ENCODE data around the gene ATP8A2. TPM values are rescaled to one million over a fixed set of nuclear protein-coding genes. Genes with fewer than 3 reads are reported as not detected.

The ATP8A2 gene
- total and polyA plus RNA-seq, 9 of the 15 experiments (the other 6 are each of a cell fraction or from before 2014, with no cell fraction given) = under 0.01 to 0.33 (median 0.06) TPM; not detected in 4

DNA sequence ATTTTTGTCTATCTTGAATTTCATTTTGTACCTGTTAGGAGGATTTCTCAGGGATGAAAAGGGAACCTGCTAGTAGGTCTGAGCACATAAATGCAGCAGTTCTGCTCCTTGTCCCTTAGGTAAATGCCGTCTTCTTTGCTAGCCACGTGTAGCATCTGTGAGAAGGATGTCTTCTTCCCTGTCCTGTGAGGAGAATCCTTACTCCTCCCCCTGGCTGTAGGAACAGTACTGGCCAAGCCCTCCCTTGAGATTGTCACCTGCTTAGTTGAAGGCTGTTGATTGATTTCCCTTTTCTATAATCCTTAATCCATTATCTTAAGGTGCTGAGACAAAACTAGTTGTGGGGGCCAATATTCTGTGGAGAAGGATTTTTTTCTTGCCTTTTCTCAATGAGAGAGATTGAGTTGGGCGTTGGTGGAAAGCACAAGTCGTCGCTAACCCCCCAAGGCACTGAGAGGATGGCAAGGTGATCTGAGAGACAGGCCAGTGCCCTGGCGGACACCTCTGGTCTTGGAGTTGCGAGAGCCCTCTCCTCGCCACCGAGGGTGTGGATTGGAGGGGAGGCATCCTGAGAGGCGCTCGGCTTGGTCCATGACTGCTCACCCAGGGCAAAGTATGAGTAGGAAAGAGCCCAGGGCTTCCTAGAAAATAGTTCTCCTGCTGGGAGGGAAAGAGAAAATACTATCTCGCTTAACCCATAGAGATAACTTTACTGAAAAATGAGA lies 216.7 kb downstream of the ATP8A2 start:
- no peaks in the 10 kb centered on the region for H3K9me3 ChIP-seq (replicated peaks; ENCODE audit: control insufficient read depth, insufficient read depth, low read depth, low read length)
- H2AFZ ChIP-seq (ENCODE audit: low read depth, low read length) = no peak overlapping the region
- FAIRE-seq (no peak), DNase-seq (ENCODE audit: extremely low read depth in 1 of 4, low spot score in 3 of 4) (no peak), ATAC-seq (no peak)
- H3K4me3 ChIP-seq = no peak overlapping the region
- H4K20me1 ChIP-seq (replicated peaks; ENCODE audit: control insufficient read depth, insufficient read depth, low read length) = no peaks in the 10 kb centered on the region
- no peaks in the 10 kb centered on the region for H3K27me3 ChIP-seq (ENCODE audit: control insufficient read depth in 2 of 2, insufficient read depth in 2 of 2, low read length in 2 of 2)
- TF ChIP-seq CBX1 (IDR thresholded peaks at IDR 0.05; ENCODE audit: low read depth) (no peak), CBX8 (IDR thresholded peaks at IDR 0.05; ENCODE audit: borderline replicate concordance, extremely low read depth, low read depth, low read length, poor library complexity, severe bottlenecking) (no peak), PYGO2 (tag; IDR thresholded peaks at IDR 0.05) (no peak), FOSL1 (tag; conservative IDR thresholded peaks at IDR 0.05) (no peak), TAF1 (IDR thresholded peaks at IDR 0.05; ENCODE audit: control insufficient read depth, extremely low read depth, insufficient read depth, low read length, severe bottlenecking) (no peak), SP1 (CRISPR knock-in tag; IDR thresholded peaks at IDR 0.05) (no peak), SNIP1 (IDR thresholded peaks at IDR 0.05; ENCODE audit: low read depth) (no peak), RBBP5 (IDR thresholded peaks at IDR 0.05; ENCODE audit: borderline replicate concordance, insufficient read depth, low read length, poor library complexity, severe bottlenecking) (no peak), ZBTB26 (CRISPR knock-in tag; IDR thresholded peaks at IDR 0.05) (no peak), ZSCAN32 (CRISPR knock-in tag; IDR thresholded peaks at IDR 0.05) (no peak), NCOA1 (IDR thresholded peaks at IDR 0.05; ENCODE audit: low read depth) (no peak), SREBF2 (CRISPR knock-in tag; IDR thresholded peaks at IDR 0.05) (no peak)
- TF ChIP-seq, protein P1, sequence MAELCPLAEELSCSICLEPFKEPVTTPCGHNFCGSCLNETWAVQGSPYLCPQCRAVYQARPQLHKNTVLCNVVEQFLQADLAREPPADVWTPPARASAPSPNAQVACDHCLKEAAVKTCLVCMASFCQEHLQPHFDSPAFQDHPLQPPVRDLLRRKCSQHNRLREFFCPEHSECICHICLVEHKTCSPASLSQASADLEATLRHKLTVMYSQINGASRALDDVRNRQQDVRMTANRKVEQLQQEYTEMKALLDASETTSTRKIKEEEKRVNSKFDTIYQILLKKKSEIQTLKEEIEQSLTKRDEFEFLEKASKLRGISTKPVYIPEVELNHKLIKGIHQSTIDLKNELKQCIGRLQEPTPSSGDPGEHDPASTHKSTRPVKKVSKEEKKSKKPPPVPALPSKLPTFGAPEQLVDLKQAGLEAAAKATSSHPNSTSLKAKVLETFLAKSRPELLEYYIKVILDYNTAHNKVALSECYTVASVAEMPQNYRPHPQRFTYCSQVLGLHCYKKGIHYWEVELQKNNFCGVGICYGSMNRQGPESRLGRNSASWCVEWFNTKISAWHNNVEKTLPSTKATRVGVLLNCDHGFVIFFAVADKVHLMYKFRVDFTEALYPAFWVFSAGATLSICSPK (IDR thresholded peaks at IDR 0.05; ENCODE audit: borderline replicate concordance) = no peak
- TF ChIP-seq, protein P2, sequence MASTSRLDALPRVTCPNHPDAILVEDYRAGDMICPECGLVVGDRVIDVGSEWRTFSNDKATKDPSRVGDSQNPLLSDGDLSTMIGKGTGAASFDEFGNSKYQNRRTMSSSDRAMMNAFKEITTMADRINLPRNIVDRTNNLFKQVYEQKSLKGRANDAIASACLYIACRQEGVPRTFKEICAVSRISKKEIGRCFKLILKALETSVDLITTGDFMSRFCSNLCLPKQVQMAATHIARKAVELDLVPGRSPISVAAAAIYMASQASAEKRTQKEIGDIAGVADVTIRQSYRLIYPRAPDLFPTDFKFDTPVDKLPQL (IDR thresholded peaks at IDR 0.05; ENCODE audit: extremely low read depth, insufficient read length) = no peak
- no peaks in the 10 kb centered on the region for H3K9me1 ChIP-seq (ENCODE audit: control insufficient read depth, insufficient read depth, low read length)
- no peaks in the 10 kb centered on the region for H3K36me3 ChIP-seq (ENCODE audit: control insufficient read depth, insufficient read depth, low read length)
- whole genome bisulfite sequencing (ENCODE audit: insufficient coverage, low coverage, missing lambda C conversion rate) = 1% methylated on average over 12 of the region's 12 CpGs
- H3K4me2 ChIP-seq (ENCODE audit: insufficient read depth, low read length) = no peak overlapping the region
- in situ Hi-C loops (cut with MboI) = no loop called here
- H3K9ac ChIP-seq (ENCODE audit: insufficient read depth in 1 of 2, low read depth in 2 of 2, low read length in 2 of 2) = no peak overlapping the region
- BruUV-seq (replicated peaks) = no TSS peak
- H3K4me1 ChIP-seq (replicated peaks in 1 of 2; ENCODE audit: control insufficient read depth in 2 of 2, insufficient read depth in 2 of 2, low read length in 2 of 2) = no peaks in the 10 kb centered on the region
- no peaks in the 10 kb centered on the region for H3K79me2 ChIP-seq (ENCODE audit: control insufficient read depth, insufficient read depth, low read length)
- ChIA-PET POLR2A (no interaction called here), CTCF (ENCODE audit: low intra/inter-chr PET ratio) (no interaction called here)
- intact Hi-C loops (cut with micrococcal nuclease) = no loop called here
- no peak overlapping the region for H3K27ac ChIP-seq (ENCODE audit: extremely low read depth, low read depth, low read length)

All from K562 (cell line).